Daoy (cell line): ENCODE measurements around the gene ASB3. TPM values are rescaled to one million over a fixed set of nuclear protein-coding genes. Genes with fewer than 3 reads are reported as not detected.
"Not testable (repeated sequence)": the region's sequence is repeated elsewhere in the genome, so short reads cannot be mapped to it uniquely, and the experiment has no call there.

Experiments used
- DNase-seq: peaks from one replicate; pipeline ENCODE4 v3.0.0-alpha.2; 2015; ENCODE audit warnings: low read depth
- total RNA-seq: library from RNA; depleted of rRNA; stranded (reverse); fragments of >200 nt; shearing (Covaris generic); gene quantifications from 2 replicates; pipeline ENCODE4 v1.2.3, GENCODE V29; 2014

ASB3 gene
- total RNA-seq, 1 experiment from 2014 or later = 24.5 TPM

- DNase-seq = no peak
Observed at GRCh38 chr2:53740170-53740569, 46.6 kb downstream of the ASB3 start.

GRCh38 chr2:53739032-53739431 lies 47.7 kb downstream of the ASB3 start:
- no peak for DNase-seq

DNA sequence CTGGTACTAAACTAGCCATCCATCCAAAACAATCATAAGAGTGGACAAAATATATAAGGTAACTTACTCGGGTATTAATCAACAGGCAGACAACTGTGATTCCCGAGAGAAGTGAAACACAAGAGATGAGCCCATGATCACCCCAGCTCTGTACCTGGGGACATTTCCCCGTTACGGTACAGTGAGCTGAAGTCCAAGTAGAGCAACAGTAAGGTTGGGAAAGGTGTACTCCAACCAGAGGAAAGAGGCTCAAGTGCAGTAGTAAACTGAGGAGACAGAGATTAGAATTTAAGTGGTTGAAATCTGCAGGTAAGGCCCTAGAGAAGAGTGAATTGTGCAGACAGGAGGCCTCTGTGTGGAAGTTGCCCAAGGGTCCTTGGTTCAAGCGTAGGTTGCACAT lies 49.7 kb downstream of the ASB3 start:
- no peak for DNase-seq

GRCh38 chr2:53729143-53729762 lies 57.5 kb downstream of the ASB3 start:
- DNase-seq = no peak

- no peak for DNase-seq
Observed at GRCh38 chr2:53727921-53728320, 58.8 kb downstream of the ASB3 start.

- DNase-seq = no peak
Observed at GRCh38 chr2:53725662-53726061, 61.1 kb downstream of the ASB3 start.

DNA sequence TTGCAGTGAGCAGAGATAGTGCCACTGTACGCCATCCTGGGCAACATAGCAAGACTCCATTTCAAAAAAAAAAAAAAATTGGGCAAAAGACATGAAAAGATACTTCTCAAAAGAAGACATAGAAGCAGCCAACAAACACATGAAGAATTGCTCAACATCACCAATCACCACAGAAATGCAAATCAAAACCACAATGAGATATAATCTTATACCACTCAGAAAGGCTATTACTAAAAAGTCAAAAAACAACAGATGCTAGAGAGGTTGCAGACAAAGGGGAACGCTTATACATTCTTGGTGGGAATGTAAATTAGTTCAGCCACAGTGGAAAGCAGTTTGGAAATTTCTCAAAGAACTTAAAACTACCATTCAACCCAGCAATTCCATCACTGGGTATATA lies 62.2 kb downstream of the ASB3 start:
- no peak for DNase-seq

GRCh38 chr2:53720944-53721343 lies 65.8 kb downstream of the ASB3 start:
- not testable (repeated sequence) for DNase-seq

GRCh38 chr2:53715568-53715967 lies 71.2 kb downstream of the ASB3 start:
- DNase-seq = no peak

- DNase-seq = no peak
Observed at GRCh38 chr2:53711271-53711780, 75.4 kb downstream of the ASB3 start.

DNA sequence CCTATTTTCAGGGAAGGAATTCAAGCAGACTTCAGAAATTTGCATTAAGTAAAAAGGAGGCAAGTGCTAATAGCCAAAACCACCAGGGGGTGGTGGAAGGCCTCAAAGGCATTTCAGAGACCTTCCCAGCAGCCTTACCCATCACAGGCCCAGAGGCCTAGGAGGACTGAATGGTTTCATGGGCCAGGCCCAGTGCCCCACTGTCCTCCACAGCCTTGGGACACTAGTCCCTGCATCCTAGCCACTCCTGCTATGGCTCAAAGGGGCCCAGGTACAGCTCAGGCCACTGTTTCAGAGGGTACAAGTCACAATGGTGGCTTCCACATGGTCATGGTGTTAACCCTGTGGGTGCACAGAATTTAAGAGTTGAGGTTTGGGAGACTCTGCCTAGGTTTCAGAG lies 77.8 kb downstream of the ASB3 start:
- no peak for DNase-seq

GRCh38 chr2:53701221-53701620 lies 85.5 kb downstream of the ASB3 start:
- no peak for DNase-seq

GRCh38 chr2:53697686-53698085 lies 89.1 kb downstream of the ASB3 start:
- no peak for DNase-seq

DNA sequence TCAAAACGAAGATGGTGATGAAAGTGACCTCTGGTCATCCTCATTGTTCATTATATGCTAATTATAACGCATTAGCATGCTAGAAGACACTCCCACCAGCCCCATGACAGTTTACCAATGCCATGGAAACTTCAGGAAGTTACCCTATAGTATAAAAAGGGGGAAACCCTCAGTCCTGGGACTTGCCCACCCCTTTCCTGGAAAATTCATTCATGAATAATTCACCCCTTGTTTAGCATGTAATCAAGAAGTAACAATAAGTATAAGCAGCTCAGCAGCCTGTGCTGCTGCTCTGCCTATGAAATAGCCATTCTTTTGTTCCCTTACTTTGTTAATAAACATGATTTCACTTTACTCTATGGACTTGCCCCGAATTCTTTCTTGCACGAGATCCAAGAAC lies 89.7 kb downstream of the ASB3 start:
- DNase-seq = no peak

GRCh38 chr2:53695575-53695974 lies 91.2 kb downstream of the ASB3 start:
- DNase-seq = no peak

DNA sequence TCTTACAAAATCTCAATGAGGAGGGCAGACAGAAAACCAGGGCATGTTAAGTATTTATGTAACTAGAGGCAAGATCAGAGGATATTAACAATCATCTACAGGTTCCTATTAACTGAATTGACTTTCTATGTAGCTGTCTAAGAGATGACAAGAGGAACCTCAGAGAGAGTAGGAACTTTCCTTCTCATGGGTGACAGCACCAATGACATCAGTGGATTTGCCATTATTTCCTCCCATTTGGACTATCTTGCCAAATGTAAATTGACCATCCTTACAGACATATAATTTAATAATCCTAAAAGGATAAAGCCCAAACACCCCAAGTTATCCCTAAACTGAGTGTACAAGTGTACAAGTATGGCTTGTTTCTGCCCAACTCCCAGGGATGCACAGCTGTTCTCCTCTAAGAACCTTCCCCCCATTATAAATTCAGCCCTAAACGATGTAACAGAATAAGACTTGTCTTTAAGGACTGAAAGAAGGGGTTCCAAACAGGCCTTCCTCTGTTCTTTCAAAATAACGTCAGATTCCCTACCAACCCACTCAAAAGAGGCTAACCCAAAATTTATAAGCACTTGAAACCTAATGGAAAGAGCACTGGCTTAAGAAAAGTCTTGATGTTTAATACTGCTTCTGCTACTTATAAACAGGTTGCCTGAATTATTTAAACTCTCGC lies 92.5 kb downstream of the ASB3 start:
- DNase-seq = no peak

DNA sequence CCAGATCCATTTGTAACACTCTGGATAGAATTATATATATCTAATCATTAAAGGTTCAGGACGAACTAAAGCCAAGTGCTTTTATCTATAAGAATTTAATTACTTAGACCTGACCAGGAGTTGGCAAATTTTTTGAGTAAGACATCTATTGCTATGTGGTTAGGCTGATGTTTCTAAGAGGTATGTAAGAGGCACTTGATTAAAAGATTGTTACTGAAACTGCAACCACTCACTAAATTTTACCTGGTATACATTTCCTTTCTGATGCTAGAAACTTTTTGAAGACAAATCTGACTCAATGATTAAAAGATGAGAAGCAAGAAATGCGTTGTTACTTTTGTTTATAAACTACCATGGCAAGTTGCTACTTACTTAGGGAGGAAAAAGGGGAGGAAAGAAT lies 95.9 kb downstream of the ASB3 start:
- DNase-seq = no peak

DNA sequence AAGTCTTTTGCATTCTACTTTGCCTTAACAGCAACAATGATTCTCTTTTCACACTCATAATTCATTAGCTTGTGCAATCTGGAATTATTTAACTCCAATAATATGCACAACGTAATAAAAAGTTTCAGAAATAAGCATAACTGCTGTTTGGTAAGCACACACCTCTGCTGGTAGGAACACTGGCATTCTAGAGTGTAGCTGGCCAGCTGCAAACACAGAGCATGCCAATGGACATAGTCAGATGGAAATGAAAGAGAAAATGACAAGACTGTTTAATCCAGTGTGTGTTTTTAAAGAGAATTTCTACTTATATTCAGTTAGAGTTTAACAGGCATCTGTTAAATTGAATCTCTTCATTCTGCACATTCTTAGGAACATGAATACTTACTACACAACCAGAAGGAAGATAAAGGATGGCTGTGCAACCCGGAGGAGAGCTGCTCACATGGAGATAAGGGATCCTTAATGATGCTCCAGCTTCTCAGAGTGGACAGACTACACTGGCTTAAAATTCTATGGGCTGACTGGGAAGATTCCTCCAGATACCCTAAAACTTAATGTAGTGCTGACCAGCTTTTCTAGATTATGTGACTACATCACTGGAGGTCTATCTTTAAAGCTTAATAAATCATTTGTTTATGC lies 113.8 kb downstream of the ASB3 start:
- no peak for DNase-seq

DNA sequence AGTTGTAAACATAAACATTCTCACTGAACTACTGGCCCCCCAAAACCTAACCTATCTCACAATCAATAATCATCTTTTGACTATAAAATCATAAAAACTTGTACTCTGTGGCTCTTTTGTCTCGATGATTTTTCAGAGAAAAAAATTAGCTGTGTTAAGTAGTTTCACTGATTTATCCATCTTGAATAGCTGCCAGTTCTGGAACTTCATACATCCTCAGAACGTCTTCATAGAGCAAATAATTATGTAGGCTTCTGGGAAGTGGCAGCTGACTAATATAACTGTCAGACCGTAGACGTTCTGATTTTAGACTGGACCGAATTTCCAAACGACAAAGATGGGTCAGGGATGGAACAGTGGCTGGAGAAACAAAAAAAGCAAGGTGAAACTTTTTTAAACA lies 116.4 kb downstream of the ASB3 start:
- no peak for DNase-seq

GRCh38 chr2:53668624-53669026 lies 118.1 kb downstream of the ASB3 start:
- DNase-seq = no peak

GRCh38 chr2:53667130-53667529 lies 119.6 kb downstream of the ASB3 start:
- not testable (repeated sequence) for DNase-seq

DNA sequence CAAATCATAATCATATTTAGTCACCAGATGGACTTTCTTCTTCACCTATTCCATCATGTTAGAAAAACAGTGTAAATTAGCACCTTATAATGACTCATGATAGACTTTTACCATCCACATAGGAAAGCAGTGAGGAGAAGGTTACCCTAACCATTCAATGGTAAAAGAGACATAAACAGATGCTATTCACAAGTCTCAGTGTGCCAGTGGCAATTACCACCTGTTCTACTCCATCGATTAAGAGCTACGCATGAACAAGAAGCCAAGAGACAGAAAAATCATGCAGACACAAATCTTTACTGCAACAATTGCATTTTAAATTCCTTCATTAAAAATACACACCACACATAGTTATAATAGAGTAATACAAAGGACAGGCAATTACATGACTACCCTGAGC lies 125.9 kb downstream of the ASB3 start:
- DNase-seq = no peak

- DNase-seq = not testable (repeated sequence)
Observed at GRCh38 chr2:53658474-53658873, 128.3 kb downstream of the ASB3 start.
